HG03060 (cell line): Measurements from ENCODE around the gene HIPK2.
A peak's percentile ranks its signal among the peaks of the same experiment; 100 is the strongest.

Source experiments
- ATAC-seq: cut with Tn5 transposase; IDR thresholded peaks from one replicate; pipeline ENCODE4 v1.9.1; 2021; ENCODE audit warnings: low read depth, moderate number of reproducible peaks; ENCODE audit not compliant: unreplicated experiment

Gene HIPK2

DNA sequence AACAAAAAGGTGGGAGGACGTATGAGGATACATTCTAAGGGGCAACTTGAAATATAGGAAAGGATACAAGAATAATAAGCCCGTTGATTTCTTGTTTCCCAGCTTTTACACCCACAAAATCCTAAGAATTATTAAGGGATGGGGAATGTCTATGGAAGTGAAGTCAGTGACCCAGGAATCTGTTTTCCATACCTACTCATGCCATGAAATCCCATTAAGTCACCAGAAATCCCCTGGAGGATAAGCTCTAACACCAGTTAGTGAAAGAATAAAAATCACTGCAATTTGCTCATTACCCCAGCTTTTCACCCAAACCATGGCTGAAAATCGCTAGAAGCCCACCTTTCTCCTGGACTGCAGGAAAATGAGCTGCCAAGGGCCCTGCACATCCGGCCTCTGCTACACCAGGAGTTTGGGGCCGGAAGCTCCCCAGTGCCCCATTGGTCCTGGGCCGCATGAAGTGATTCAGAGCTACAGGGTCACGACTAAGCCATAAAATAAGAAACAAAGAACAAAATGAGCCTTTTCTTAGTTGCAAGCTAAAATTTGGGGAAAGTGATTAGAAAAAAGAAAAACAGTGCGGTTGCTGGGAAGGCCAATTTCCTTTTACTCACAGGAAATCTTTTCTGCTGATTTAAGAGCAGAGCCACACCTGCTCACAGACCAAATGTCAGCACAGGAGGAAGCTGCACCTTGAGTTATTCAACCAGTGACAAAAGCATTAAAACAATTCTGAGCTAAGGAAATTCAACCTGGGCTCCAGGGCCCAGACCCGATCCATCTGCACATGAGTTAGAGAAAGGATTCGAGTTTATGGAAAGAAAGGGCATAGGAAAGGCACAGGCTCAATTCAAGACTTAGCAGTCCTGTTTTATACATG is 40.3 kb downstream of the HIPK2 start:
- ATAC-seq, result no peak

GRCh38 chr7:139735912-139736595 is 41.7 kb downstream of the HIPK2 start:
- ATAC-seq, result no peak

DNA sequence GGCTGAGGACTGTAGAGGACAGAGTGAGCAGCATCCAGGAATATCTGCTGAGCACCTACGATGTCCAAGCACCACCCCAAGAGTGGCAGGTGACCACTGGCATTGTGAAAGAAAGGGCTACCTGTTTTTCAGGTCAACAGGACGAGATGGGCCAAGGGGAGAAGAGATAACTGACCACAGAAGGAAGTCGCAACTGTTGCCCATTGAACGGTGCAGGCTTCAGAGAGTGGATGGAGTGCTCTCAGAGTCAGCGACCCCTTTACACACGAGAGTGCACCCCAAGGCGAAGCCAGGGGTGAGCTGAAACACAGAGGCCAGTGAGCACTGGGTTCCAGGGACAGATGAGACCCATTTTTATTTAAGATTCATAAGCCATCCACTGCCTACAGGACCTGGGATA is 42.3 kb downstream of the HIPK2 start:
- ATAC-seq, result no peak

DNA sequence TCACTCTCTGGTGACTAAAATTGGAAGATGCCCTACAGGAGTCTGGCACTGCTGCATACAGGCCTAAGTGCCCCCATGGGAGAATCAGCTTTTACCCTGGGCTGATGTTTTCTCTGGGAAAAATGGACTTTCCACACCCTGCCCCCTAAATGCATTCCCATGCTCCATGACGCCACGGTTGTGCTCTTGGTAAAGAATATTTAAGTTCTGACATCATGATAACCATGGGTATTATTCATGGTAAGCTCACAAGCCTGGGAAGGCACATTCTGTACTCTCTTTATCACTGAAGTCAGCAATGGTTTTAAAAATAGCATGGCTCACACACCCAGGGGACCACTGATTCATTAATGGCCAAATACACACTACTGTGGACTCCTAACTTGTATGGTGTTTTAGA is 43.4 kb downstream of the HIPK2 start:
- no peak for ATAC-seq

DNA sequence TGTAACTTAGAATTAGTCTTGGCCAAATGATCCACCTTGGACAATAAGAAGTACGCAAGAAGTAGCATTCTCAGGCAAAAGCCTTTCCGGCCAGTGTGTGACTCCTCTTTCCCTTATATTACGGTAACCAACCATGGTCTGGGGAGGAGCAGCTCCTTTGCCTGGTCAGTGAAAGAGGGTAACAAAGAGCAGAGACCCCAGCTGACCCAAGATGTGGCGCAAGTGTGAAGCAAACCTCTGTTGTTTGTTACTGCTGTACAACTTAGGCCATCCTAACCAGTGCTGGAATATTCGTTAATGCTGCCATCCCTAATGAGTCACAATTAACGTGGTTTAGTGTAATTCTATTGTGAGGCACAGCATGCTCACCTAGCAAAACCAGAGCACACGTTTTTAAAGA is 44.0 kb downstream of the HIPK2 start:
- ATAC-seq, result no peak

DNA sequence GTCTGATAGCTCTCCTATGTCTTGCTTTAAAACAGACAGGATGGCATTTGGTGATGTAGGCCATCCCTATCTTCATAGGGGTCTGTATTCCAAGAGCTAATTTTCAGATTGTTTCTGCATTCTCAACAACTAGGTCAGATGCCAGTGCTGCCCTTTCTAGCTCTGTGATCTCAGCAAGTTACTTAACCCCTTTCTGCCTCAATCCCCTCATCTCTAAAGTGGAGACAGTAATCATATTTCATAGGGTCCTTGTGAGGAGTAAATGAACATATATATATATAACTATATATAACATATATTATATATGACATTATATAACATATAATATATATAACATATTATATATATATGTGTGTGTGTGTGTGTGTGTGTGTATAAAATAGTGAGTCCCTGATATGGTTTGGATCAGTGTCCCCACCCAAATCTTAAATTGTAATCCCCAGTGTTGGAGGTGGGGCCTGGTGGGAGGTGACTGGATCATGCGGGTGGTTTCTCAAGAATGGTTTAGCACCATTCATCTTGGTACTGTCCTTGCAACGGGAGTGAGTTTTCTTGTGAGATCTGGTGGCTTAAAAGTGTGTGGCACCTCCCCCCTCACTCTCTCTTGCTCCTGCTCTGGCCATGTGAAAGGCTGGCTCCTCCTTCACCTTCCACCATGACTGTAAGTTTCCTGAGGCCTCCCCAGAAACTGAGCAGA is 45.2 kb downstream of the HIPK2 start:
- ATAC-seq, result no peak

DNA sequence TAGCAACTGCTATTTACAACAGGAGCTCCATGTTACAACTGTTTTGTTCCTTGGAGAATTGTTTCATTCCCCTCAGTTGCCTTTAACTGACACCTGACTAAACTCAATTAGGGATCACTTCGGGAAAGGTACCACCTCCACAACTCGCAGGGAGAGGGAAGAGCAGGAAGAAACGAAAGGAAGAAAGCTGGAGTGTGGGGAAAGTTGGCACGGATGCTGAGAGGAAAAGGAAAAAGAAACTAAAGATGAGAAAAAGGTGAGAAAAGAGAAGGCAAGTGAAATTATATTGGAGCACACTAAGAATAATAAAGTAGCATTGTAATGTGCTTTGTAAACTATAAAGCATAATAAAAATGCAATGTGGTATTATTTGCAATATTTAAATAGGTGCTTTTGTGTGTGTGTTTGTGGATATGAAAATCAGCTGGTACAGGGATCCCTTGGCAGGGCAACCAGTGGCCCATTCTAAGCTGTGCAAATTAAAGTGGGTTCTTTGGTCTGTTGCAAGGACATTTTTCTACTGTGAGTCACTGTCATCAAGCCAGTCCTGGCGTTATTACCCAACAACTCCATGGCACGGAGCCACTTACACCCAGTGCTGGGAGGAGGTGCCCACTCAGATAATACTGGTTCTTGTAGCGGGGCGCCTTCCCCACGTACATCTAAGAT is 45.9 kb downstream of the HIPK2 start:
- no peak for ATAC-seq

GRCh38 chr7:139730746-139731612 is 46.8 kb downstream of the HIPK2 start:
- ATAC-seq, result peak; percentile 52

GRCh38 chr7:139728203-139728602 is 49.6 kb downstream of the HIPK2 start:
- no peak for ATAC-seq

DNA sequence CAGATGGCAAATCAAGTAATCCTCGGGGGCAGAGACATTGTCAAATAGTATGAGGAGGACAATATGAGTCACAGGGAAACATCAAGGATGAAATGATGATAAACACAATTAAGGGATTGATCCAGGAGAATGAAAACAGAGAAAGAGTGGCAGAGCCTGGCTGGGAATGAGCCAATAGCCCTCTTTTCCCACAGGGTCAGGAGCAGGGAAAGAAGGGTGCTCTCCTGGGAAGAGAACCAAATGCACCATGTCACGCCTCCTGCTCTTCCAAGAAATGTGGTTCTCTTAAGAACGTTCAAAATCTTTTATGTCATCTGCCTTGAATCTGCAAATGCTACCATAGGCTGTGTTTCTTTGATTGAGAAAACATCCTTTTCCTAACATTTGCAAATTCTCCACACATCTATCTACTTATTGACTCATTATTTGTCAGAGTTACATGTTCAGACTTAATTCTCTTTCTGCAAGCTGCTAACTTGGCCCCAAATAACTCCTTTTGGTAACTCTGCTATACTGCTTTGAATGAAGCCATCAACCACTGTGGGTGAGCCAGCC is 50.6 kb downstream of the HIPK2 start:
- no peak for ATAC-seq

DNA sequence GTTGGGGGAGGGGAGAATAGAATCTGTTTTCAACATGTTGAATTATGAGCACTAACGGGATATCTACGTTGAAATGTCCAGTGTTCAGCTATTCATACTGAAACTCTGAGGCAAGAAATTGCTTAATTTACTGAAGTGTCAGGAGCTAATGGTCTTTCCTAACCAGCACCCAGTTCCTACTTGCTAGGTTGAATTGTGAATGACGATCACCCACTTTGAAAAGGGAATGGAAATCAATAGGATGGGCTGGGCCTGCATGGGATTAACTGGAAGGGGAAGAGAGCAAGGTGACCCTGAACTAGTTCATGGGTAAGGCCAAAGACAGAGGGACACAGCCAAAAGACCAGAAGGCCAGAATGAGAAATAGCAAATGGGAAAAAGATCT is 51.3 kb downstream of the HIPK2 start:
- no peak for ATAC-seq

GRCh38 chr7:139725858-139726484 is 51.8 kb downstream of the HIPK2 start:
- no peak for ATAC-seq

DNA sequence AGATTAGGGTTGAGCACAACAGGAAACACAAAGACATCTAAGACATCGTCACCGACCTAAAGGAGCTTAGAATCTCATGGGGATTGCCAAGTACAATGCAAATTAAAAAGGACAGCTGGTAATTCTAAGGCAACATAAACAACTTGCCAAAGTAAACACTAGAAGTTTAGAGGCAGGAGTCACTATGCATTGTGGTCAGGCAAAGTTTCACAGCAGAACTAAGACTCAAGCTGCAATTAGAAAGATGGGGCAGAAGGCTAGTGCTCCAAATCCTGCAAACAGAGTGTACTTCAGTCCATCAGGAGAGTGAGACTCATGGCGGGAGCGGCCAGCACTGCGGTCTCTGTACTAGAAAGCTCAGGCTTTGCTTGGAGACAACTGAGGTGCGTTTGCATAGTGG is 52.7 kb downstream of the HIPK2 start:
- peak; percentile 92 for ATAC-seq

- no peak for ATAC-seq
Measured at GRCh38 chr7:139722604-139723003, 55.2 kb downstream of the HIPK2 start.

DNA sequence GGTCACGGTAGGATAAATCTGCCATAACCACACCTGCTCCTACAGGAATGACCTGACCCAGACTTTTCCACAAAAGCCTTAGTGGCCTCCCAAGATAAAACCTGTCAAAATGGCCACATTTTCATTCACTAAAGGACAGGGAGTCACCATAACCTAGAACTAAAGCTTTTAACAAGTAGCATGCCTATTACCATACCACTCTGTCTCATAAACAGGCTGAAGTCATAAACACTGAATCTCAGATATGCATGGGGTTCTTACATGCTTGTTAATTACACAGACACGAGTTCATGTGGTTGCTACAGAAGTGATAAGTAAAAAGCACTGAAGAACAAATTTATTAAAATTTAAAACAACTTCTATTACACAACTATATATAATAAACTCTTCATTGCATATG is 56.0 kb downstream of the HIPK2 start:
- ATAC-seq, result no peak

GRCh38 chr7:139721417-139721816 is 56.4 kb downstream of the HIPK2 start:
- no peak for ATAC-seq

DNA sequence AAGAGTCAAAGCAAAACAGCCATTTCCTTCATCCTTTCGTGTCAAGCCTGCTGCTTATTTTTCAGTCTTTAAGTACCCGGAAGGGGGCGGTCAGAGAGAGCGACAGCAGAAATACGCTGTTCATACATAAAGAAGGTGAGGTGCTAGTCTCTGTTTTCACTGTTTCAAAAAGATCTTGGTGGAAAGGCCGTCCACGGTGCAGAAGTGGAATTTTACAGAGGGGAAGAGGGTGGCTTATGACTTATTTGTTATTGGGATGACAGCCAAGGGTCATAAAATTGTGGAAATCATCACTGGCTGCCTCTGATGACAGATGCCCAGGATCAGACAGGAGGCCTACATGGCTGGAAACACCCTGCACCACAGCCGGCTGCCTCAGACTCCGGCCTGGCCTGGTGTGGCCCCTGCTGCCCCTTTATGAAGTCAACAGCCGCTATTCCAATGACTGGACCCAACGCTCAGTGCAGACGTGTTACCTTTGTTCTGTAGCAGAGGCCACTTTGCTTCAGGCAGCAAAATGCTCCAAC is 57.0 kb downstream of the HIPK2 start:
- no peak for ATAC-seq

DNA sequence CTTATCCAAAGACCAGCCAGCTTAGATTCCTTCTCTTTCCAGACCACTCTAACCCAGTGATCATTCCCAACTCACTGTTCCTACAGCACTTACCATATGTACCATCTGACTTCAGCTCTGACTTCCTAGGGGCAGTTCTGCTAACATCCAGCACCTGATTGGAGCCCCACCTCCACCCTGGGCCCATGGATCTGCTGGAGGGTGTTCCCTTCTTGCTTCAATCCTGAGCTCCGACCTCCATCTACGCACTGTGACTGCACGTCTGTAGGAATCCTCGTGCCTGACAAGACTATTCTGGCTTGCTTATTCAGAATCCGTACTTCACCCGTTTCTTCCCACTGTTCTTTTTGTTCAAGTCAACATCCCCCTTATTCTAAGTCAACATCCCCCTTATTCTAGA is 57.6 kb downstream of the HIPK2 start:
- no peak for ATAC-seq

DNA sequence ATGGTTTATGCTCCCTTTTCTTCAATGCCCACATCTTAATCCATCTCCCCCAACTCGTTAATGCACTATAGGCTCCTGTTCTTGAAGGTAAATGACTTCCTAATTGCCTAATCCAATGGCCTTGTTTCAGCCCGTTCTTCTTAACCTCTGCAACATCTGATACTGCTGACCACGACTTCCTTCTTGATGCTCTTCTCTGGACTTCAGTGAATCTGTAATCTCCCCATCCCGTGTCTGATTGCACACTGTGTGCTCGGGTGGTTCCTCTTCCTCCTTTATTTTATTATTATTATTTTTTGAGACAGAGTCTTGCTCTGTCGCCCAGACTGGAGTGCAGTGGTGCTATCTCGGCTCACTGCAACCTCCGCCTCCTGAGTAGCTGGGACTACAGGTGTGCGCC is 58.9 kb downstream of the HIPK2 start:
- ATAC-seq, result no peak
